ENCODE results near the gene RAB23. TPM values are rescaled to one million over a fixed set of nuclear protein-coding genes. Genes with fewer than 3 reads are reported as not detected.
A peak's percentile ranks its signal among the peaks of the same experiment; 100 is the strongest.
"Not testable (repeated sequence)": the region's sequence is repeated elsewhere in the genome, so short reads cannot be mapped to it uniquely, and the experiment has no call there.

Gene RAB23
- total RNA-seq, 6 experiments from 2014 or later: 23.1 to 30.3 (median 28.9) TPM

DNA sequence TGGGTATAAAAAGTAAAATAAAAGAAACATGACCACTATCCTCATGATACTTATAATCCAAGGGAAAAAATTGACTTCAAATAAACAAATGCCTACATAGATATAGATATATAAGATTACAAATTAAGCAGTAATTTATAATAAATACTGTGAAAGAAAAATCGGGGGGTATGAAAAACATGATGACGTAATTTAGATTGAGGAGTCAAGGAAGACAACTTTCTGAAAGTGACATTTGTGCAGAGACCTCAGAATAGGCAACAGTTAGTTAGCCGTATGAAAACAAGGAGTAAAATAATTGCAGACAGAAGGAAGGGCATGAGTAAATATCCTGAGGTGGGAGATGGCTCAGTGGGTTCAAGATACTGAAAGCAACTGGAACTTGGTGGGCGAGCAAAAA, 28.2 kb upstream of the RAB23 start:
- DNase-seq: no peak
- no peak overlapping the region for H3K4me3 Mint-ChIP-seq
- TF ChIP-seq, protein P1, sequence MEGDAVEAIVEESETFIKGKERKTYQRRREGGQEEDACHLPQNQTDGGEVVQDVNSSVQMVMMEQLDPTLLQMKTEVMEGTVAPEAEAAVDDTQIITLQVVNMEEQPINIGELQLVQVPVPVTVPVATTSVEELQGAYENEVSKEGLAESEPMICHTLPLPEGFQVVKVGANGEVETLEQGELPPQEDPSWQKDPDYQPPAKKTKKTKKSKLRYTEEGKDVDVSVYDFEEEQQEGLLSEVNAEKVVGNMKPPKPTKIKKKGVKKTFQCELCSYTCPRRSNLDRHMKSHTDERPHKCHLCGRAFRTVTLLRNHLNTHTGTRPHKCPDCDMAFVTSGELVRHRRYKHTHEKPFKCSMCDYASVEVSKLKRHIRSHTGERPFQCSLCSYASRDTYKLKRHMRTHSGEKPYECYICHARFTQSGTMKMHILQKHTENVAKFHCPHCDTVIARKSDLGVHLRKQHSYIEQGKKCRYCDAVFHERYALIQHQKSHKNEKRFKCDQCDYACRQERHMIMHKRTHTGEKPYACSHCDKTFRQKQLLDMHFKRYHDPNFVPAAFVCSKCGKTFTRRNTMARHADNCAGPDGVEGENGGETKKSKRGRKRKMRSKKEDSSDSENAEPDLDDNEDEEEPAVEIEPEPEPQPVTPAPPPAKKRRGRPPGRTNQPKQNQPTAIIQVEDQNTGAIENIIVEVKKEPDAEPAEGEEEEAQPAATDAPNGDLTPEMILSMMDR (IDR thresholded peaks at IDR 0.05): no peak
- H3K4me1 Mint-ChIP-seq (ENCODE audit: low read depth): peaks cover 45% of the 10 kb centered on the region
- no peak overlapping the region for H3K27ac Mint-ChIP-seq
- no peaks in the 10 kb centered on the region for H3K27me3 Mint-ChIP-seq (ENCODE audit: insufficient read depth)
- H3K36me3 Mint-ChIP-seq (ENCODE audit: low read depth): no peaks in the 10 kb centered on the region
- no peaks in the 10 kb centered on the region for H3K9me3 Mint-ChIP-seq

DNA sequence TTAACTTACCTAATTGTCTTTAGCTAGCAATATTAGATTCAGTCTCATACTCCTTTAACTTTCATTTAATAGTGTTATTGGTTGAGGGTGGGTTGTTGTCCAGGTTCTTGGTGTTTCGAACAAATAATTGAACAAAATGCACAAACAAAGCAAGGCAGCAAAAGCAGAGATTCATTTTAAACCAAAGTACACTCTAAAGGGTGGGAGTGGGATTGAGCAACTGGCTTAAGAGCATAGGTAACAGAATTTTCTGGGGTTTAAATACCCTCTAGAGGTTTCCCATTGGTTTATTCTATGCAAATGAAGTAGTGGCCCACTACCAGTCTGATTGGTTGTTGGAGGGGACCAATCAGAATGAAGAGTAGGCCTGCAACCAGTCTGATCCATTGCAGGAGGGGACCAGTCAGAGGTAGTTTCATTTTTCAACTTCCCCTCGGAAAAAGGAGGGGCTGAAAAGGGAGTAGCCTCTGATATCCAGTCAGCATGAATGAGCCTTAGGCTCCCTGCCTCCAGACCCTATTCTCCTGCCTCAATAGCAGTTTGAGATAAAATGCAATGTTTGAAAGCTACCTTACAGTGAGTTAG, 26.3 kb upstream of the RAB23 start:
- no peaks in the 10 kb centered on the region for H3K36me3 Mint-ChIP-seq (ENCODE audit: low read depth)
- no peak overlapping the region for H3K4me3 Mint-ChIP-seq
- no peak overlapping the region for H3K27ac Mint-ChIP-seq
- DNase-seq: no peak
- TF ChIP-seq, protein P1 (IDR thresholded peaks at IDR 0.05): no peak
- H3K9me3 Mint-ChIP-seq: no peaks in the 10 kb centered on the region
- no peaks in the 10 kb centered on the region for H3K27me3 Mint-ChIP-seq (ENCODE audit: insufficient read depth)
- peaks cover 33% of the 10 kb centered on the region for H3K4me1 Mint-ChIP-seq (ENCODE audit: low read depth)

DNA sequence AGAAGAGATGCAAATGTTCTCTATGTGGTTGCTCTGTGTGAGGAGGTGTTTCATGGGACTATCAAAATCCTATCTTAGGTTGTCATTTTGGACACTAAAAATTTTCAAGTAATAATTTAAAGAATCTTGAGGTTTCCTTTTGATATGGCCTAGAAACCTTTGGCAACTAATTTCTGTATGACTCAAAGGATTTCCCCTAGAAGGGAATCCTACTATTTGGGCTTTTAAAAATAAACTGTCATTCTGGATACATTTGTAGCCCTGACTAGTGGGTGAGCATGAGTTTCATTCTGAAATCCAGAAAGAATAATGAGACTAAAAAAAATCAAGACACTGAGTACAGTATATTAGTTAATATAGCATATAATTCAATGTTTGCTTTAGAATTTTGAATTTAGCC, 25.5 kb upstream of the RAB23 start:
- Mint-ChIP-seq H3K4me3 (no peak overlapping the region), H3K27ac (peak overlapping the region; percentile 13; the same call in 1 of the 2 replicates), H3K4me1 (ENCODE audit: low read depth) (peaks cover 33% of the 10 kb centered on the region), H3K36me3 (ENCODE audit: low read depth) (peaks cover 4% of the 10 kb centered on the region; the same call in 1 of the 2 replicates), H3K27me3 (ENCODE audit: insufficient read depth) (no peaks in the 10 kb centered on the region), H3K9me3 (no peaks in the 10 kb centered on the region)
- DNase-seq: no peak
- TF ChIP-seq, protein P1 (IDR thresholded peaks at IDR 0.05): no peak

DNA sequence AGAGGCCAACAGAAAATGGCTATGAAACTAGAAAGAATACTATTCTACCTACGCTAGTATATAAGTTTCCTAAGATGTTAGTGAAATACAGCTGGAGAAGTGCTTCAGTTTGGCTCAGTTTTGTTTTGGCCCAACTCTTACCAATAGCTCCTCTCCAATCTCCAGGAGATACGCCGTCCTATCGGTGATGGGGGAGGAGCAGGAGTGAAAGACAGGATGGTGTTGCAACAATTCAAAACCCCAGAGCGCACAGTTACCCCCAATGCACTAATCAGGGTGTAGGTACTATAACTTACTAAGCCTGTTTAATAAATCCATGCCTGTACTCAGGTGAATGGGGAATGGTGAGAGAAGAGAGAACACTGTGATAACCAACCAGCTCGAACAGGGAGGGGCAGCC, 24.2 kb upstream of the RAB23 start:
- TF ChIP-seq, protein P1 (IDR thresholded peaks at IDR 0.05): no peak
- Mint-ChIP-seq H3K4me3 (no peak overlapping the region), H3K9me3 (no peaks in the 10 kb centered on the region), H3K4me1 (ENCODE audit: low read depth) (peaks cover 30% of the 10 kb centered on the region), H3K27me3 (ENCODE audit: insufficient read depth) (no peaks in the 10 kb centered on the region), H3K36me3 (ENCODE audit: low read depth) (peaks cover 4% of the 10 kb centered on the region; the same call in 1 of the 2 replicates), H3K27ac (no peak overlapping the region)
- no peak for DNase-seq

DNA sequence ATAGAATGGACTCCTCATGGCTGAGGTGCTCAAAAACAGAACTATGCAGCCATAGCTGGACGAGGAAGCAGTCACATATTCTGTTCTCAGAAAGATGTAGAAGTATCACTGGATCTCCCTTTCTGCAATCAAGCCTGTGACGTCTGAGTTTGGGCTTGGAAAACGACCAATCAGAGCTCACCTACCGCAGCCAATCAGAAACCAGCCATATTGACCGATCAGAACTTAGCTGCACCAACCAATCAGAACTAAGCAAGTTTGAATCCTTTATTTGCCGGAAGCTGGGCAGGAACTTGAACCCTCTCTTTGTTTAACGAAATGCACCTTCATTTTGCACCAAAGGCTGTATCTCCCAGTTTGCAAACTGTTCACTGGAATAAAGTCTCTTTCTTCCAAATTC, 21.8 kb upstream of the RAB23 start:
- peaks cover 35% of the 10 kb centered on the region for H3K4me1 Mint-ChIP-seq (ENCODE audit: low read depth)
- peaks cover 9% of the 10 kb centered on the region; the same call in 1 of the 2 replicates for H3K36me3 Mint-ChIP-seq (ENCODE audit: low read depth)

DNA sequence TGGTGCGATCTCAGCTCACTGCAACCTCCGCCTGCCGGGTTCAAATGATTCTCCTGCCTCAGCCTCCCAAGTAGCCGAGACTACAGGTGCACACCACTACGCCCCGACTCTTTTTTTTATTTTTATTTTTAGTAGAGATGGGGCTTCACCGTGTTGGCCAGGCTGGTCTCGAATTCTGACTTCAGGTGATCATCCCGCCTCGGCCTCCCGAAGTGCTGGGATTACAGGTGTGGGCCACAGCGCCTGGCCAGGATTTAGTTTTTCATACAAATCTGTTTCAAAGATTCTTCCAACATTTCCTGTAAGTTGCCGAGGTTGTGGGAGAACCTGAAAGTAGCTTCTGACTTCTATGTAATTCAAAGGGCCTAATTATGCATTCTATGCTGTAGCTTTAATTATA, 21.4 kb upstream of the RAB23 start:
- H3K27me3 Mint-ChIP-seq (ENCODE audit: insufficient read depth); H3K4me3 Mint-ChIP-seq; DNase-seq; H3K9me3 Mint-ChIP-seq; H3K27ac Mint-ChIP-seq; H3K36me3 Mint-ChIP-seq (ENCODE audit: low read depth): not testable (repeated sequence)
- peaks cover 35% of the 10 kb centered on the region for H3K4me1 Mint-ChIP-seq (ENCODE audit: low read depth)

More for the DNA sequence above, 21.8 kb upstream of the RAB23 start:
- no peak overlapping the region for H3K4me3 Mint-ChIP-seq
- TF ChIP-seq, protein P1 (IDR thresholded peaks at IDR 0.05): no peak
- H3K27me3 Mint-ChIP-seq (ENCODE audit: insufficient read depth): no peaks in the 10 kb centered on the region
- no peaks in the 10 kb centered on the region for H3K9me3 Mint-ChIP-seq
- H3K27ac Mint-ChIP-seq: no peak overlapping the region
- DNase-seq: no peak
